Activated B cell treated with CpG ODN at 0.5 μM for 24 hours (primary cell): ENCODE results near the gene AHDC1. TPM values are rescaled to one million over a fixed set of nuclear protein-coding genes. Genes with fewer than 3 reads are reported as not detected.

Experiments used
- ATAC-seq: fragments of 200-7000 bp; cut with Tn5 transposase; one replicate; pipeline ENCODE4 v1.10.0; 2021; ENCODE audit warnings: low read depth, mild to moderate bottlenecking, moderate library complexity
- CTCF ChIA-PET: fragments of 350-600 bp; sonication (Branson Sonifier 250); formaldehyde crosslinking; loops from one replicate; lab custom pipeline; 2021; ENCODE audit warnings: antibody characterized with exemption; lab: Charles Lee
- POLR2A ChIA-PET: fragments of 350-600 bp; sonication (Branson Sonifier 250); formaldehyde crosslinking; loops from one replicate; lab custom pipeline; 2021; ENCODE audit warnings: antibody characterized with exemption; lab: Charles Lee
- DNase-seq: peaks from one replicate; pipeline ENCODE4 v3.0.0; 2022
- H3K27ac Mint-ChIP-seq: one replicate; pipeline ENCODE4 v1.8.0; 2020; ENCODE audit warnings: mixed read lengths
- H3K27me3 Mint-ChIP-seq: one replicate; pipeline ENCODE4 v1.8.0; 2021; ENCODE audit warnings: mixed read lengths
- H3K36me3 Mint-ChIP-seq: one replicate; pipeline ENCODE4 v1.8.0; 2021; ENCODE audit warnings: low read depth, mixed read lengths
- H3K4me1 Mint-ChIP-seq: one replicate; pipeline ENCODE4 v1.8.0; 2021; ENCODE audit warnings: mixed read lengths
- H3K4me3 Mint-ChIP-seq: one replicate; pipeline ENCODE4 v1.8.0; 2020; ENCODE audit warnings: mild to moderate bottlenecking, mixed read lengths
- H3K9me3 Mint-ChIP-seq: one replicate; pipeline ENCODE4 v1.8.0; 2020; ENCODE audit warnings: mixed read lengths
- CTCF ChIP-seq: fragments of 200-600 bp; IDR thresholded peaks from one replicate; pipeline ENCODE4 v1.8.0; 2022; ENCODE audit warnings: antibody characterized with exemption, mild to moderate bottlenecking
- intact Hi-C: fragments of 100-400 bp; cut with micrococcal nuclease; formaldehyde crosslinking; loops from one replicate; pipeline ENCODE4 v1.15.1; 2024
- total RNA-seq: library from RNA; stranded (reverse); gene quantifications from 2 replicates; pipeline ENCODE4 v1.2.3, GENCODE V29; 2022

The AHDC1 gene
- total RNA-seq, 1 donor from 2014 or later = 22.4 TPM

- intact Hi-C loops = no loop called here
- no peak for TF ChIP-seq CTCF
- ATAC-seq (no peak), DNase-seq (no peak)
- ChIA-PET POLR2A (interaction anchor here (1.7 to 3.1 kb wide), 2 partner anchors 11 to 32 kb away, joined by 4 to 26 read pairs; no protein-coding TSS in a partner anchor), CTCF (interaction anchor here (1.9 to 3.0 kb wide), 3 partner anchors 10 to 164 kb away, joined by 8 to 26 read pairs (median 11); no protein-coding TSS in a partner anchor)
- no peak overlapping the region for H3K27ac Mint-ChIP-seq
- H3K9me3 Mint-ChIP-seq = no peaks in the 10 kb centered on the region
- H3K36me3 Mint-ChIP-seq = no peaks in the 10 kb centered on the region
- H3K4me3 Mint-ChIP-seq = no peak overlapping the region
- H3K4me1 Mint-ChIP-seq = peaks cover 39% of the 10 kb centered on the region
- no peaks in the 10 kb centered on the region for H3K27me3 Mint-ChIP-seq
Observed at GRCh38 chr1:27567146-27567526, 36.8 kb downstream of the AHDC1 start.

GRCh38 chr1:27566462-27567145, 37.3 kb downstream of the AHDC1 start:
- no peaks in the 10 kb centered on the region for H3K27me3 Mint-ChIP-seq
- H3K36me3 Mint-ChIP-seq = no peaks in the 10 kb centered on the region
- TF ChIP-seq CTCF = no peak
- no peaks in the 10 kb centered on the region for H3K9me3 Mint-ChIP-seq
- POLR2A ChIA-PET = interaction anchor here (3.1 kb wide), 1 partner anchor 10 kb away, joined by 26 read pairs; no protein-coding TSS in a partner anchor
- H3K27ac Mint-ChIP-seq = no peak overlapping the region
- no peak for DNase-seq
- intact Hi-C loops = no loop called here
- CTCF ChIA-PET = interaction anchor here (1.4 to 3.0 kb wide), 3 partner anchors 9 to 10 kb away, joined by 4 to 26 read pairs (median 8); no protein-coding TSS in a partner anchor
- no peak overlapping the region for H3K4me3 Mint-ChIP-seq
- peaks cover 40% of the 10 kb centered on the region for H3K4me1 Mint-ChIP-seq
- ATAC-seq = no peak

- no peaks in the 10 kb centered on the region for H3K27me3 Mint-ChIP-seq
- H3K9me3 Mint-ChIP-seq = no peaks in the 10 kb centered on the region
- H3K4me1 Mint-ChIP-seq = peaks cover 41% of the 10 kb centered on the region
- TF ChIP-seq CTCF = no peak
- ATAC-seq (no peak), DNase-seq (no peak)
- POLR2A ChIA-PET = interaction anchor here (0.6 kb wide), 1 partner anchor 324 kb away, joined by 5 read pairs; no protein-coding TSS in a partner anchor
- no peak overlapping the region for H3K4me3 Mint-ChIP-seq
- intact Hi-C loops = no loop called here
- H3K36me3 Mint-ChIP-seq = no peaks in the 10 kb centered on the region
- CTCF ChIA-PET = interaction anchor here (0.6 to 1.5 kb wide), 3 partner anchors 9 to 65 kb away, joined by 3 to 4 read pairs (median 4); no protein-coding TSS in a partner anchor
- H3K27ac Mint-ChIP-seq = no peak overlapping the region
Observed at GRCh38 chr1:27564710-27565649, 39.0 kb downstream of the AHDC1 start.

- POLR2A ChIA-PET = interaction anchor here (0.6 kb wide), 1 partner anchor 323 kb away, joined by 5 read pairs; no protein-coding TSS in a partner anchor
- peaks cover 34% of the 10 kb centered on the region for H3K4me1 Mint-ChIP-seq
- CTCF ChIA-PET = interaction anchor here (1.5 kb wide), 1 partner anchor 43 kb away, joined by 4 read pairs; no protein-coding TSS in a partner anchor
- no peak for TF ChIP-seq CTCF
- DNase-seq = no peak
- H3K27ac Mint-ChIP-seq = no peak overlapping the region
- H3K27me3 Mint-ChIP-seq = no peaks in the 10 kb centered on the region
- no peaks in the 10 kb centered on the region for H3K36me3 Mint-ChIP-seq
- no peaks in the 10 kb centered on the region for H3K9me3 Mint-ChIP-seq
- no peak for ATAC-seq
- intact Hi-C loops = no loop called here
- no peak overlapping the region for H3K4me3 Mint-ChIP-seq
Observed at GRCh38 chr1:27563591-27564471, 40.1 kb downstream of the AHDC1 start.
